Smooth muscle cell (in vitro differentiated cells): ENCODE results near the gene HERC3. TPM values are rescaled to one million over a fixed set of nuclear protein-coding genes. Genes with fewer than 3 reads are reported as not detected.

Experiments
- DNase-seq: peaks from one replicate; lab custom pipeline; 2025; ENCODE audit not compliant: unreplicated experiment; lab: John Stamatoyannopoulos, UW
- H2AFZ ChIP-seq: fragments of 200-600 bp; sonication (generic); 2 replicates; pipeline ENCODE4 v1.6.0; 2016; ENCODE audit warnings: antibody characterized with exemption, low read depth, mild to moderate bottlenecking
- H3F3A ChIP-seq: fragments of 200-600 bp; sonication (generic); 2 replicates; pipeline ENCODE4 v1.6.0; 2017; ENCODE audit warnings: antibody characterized with exemption, low read depth
- H3K27ac ChIP-seq: fragments of 200-600 bp; sonication (generic); 2 replicates; pipeline ENCODE4 v1.5.1; 2016; ENCODE audit warnings: low read depth, mild to moderate bottlenecking
- H3K27me3 ChIP-seq: fragments of 200-600 bp; sonication (generic); 2 replicates; pipeline ENCODE4 v1.6.1; 2016; ENCODE audit warnings: low read depth, mild to moderate bottlenecking
- H3K36me3 ChIP-seq: fragments of 200-600 bp; sonication (generic); 2 replicates; pipeline ENCODE4 v1.5.1; 2016; ENCODE audit warnings: low read depth
- H3K4me1 ChIP-seq: fragments of 200-600 bp; sonication (generic); 2 replicates; pipeline ENCODE4 v1.5.1; 2016; ENCODE audit warnings: low read depth
- H3K4me2 ChIP-seq: fragments of 200-600 bp; sonication (generic); 2 replicates; pipeline ENCODE4 v1.6.0; 2016; ENCODE audit warnings: mild to moderate bottlenecking
- H3K4me3 ChIP-seq: fragments of 200-600 bp; sonication (generic); 2 replicates; pipeline ENCODE4 v1.5.1; 2016; ENCODE audit warnings: mild to moderate bottlenecking
- H3K79me2 ChIP-seq: fragments of 200-600 bp; sonication (generic); 2 replicates; pipeline ENCODE4 v1.6.0; 2016; ENCODE audit warnings: low read depth, mild to moderate bottlenecking
- H3K9ac ChIP-seq: fragments of 200-600 bp; sonication (generic); 2 replicates; pipeline ENCODE4 v1.6.0; 2016; ENCODE audit warnings: low read depth
- H3K9me3 ChIP-seq: fragments of 200-600 bp; sonication (generic); replicated peaks from 2 replicates; pipeline ENCODE4 v1.5.1; 2016; ENCODE audit warnings: low read depth
- H4K20me1 ChIP-seq: fragments of 200-600 bp; sonication (generic); 2 replicates; pipeline ENCODE4 v1.6.0; 2016; ENCODE audit warnings: low read depth
- CTCF ChIP-seq: fragments of 200-600 bp; sonication (generic); IDR thresholded peaks from 2 replicates; pipeline ENCODE4 v1.5.1; 2017; ENCODE audit warnings: borderline replicate concordance, mild to moderate bottlenecking, antibody characterized with exemption; ENCODE audit not compliant: insufficient read depth, poor library complexity, severe bottlenecking
- WGBS: methylation state at CpG from one replicate; pipeline ENCODE4 v1.1.7; 2016; ENCODE audit warnings: low lambda C conversion rate; 5-methylcytosine and 5-hydroxymethylcytosine counted together
- polyA plus RNA-seq: library from polyadenylated mRNA; unstranded; fragments of >200 nt; fragmentation: Nextera tagmentation; extraction: Ambion mirVana; gene quantifications from 2 replicates; pipeline ENCODE4 v1.2.1, GENCODE V29; 2016
- total RNA-seq: library from RNA; depleted of rRNA; stranded (reverse); fragments of >200 nt; gene quantifications from 2 replicates; pipeline ENCODE4 v1.2.3, GENCODE V29; 2014

The HERC3 gene
- total and polyA plus RNA-seq, 2 experiments from 2014 or later = 14.5 to 20.2 TPM

- Histone ChIP-seq H3K9ac (no peak overlapping the region), H3K79me2 (no peaks in the 10 kb centered on the region), H3K4me2 (no peak overlapping the region), H3K27ac (no peak overlapping the region), H3F3A (no peaks in the 10 kb centered on the region), H4K20me1 (no peaks in the 10 kb centered on the region), H3K9me3 (no peaks in the 10 kb centered on the region), H2AFZ (no peak overlapping the region), H3K27me3 (no peaks in the 10 kb centered on the region), H3K4me3 (no peak overlapping the region), H3K36me3 (peaks cover 9% of the 10 kb centered on the region), H3K4me1 (no peaks in the 10 kb centered on the region)
- no peak for DNase-seq
- TF ChIP-seq CTCF = no peak
- WGBS = 77% methylated on average over 2 of the region's 2 CpGs
These were observed 82.7 kb downstream of the HERC3 start for GRCh38 chr4:88674979-88675378.

GRCh38 chr4:88675543-88675942 lies 83.3 kb downstream of the HERC3 start:
- 86% methylated on average over 2 of the region's 2 CpGs for WGBS
- no peak overlapping the region for H3K9ac ChIP-seq
- peaks cover 9% of the 10 kb centered on the region for H3K36me3 ChIP-seq

GRCh38 chr4:88681209-88681608 lies 88.9 kb downstream of the HERC3 start:
- Histone ChIP-seq H3K9me3 (no peaks in the 10 kb centered on the region), H3K4me2 (no peak overlapping the region), H2AFZ (no peak overlapping the region), H3K4me1 (no peaks in the 10 kb centered on the region), H3F3A (no peaks in the 10 kb centered on the region), H3K27ac (no peak overlapping the region), H3K36me3 (peaks cover 9% of the 10 kb centered on the region), H4K20me1 (no peaks in the 10 kb centered on the region), H3K9ac (no peak overlapping the region), H3K27me3 (no peaks in the 10 kb centered on the region), H3K79me2 (no peaks in the 10 kb centered on the region), H3K4me3 (no peak overlapping the region)
- WGBS = 93% methylated on average over 5 of the region's 5 CpGs
- no peak for TF ChIP-seq CTCF
- no peak for DNase-seq

More at GRCh38 chr4:88675543-88675942, 83.3 kb downstream of the HERC3 start:
- Histone ChIP-seq H3K4me2 (no peak overlapping the region), H3F3A (no peaks in the 10 kb centered on the region), H3K4me3 (no peak overlapping the region), H3K27me3 (no peaks in the 10 kb centered on the region), H3K27ac (no peak overlapping the region), H4K20me1 (no peaks in the 10 kb centered on the region), H2AFZ (no peak overlapping the region), H3K4me1 (no peaks in the 10 kb centered on the region), H3K79me2 (no peaks in the 10 kb centered on the region), H3K9me3 (no peaks in the 10 kb centered on the region)
- no peak for TF ChIP-seq CTCF
- DNase-seq = no peak

- Histone ChIP-seq H3F3A (no peaks in the 10 kb centered on the region), H2AFZ (no peak overlapping the region), H3K27me3 (no peaks in the 10 kb centered on the region), H3K4me3 (no peak overlapping the region), H4K20me1 (no peaks in the 10 kb centered on the region), H3K4me2 (no peak overlapping the region), H3K9ac (no peak overlapping the region), H3K9me3 (no peaks in the 10 kb centered on the region), H3K27ac (no peak overlapping the region), H3K36me3 (no peaks in the 10 kb centered on the region), H3K79me2 (no peaks in the 10 kb centered on the region), H3K4me1 (no peaks in the 10 kb centered on the region)
- WGBS = 96% methylated on average over 3 of the region's 3 CpGs
- TF ChIP-seq CTCF = no peak
- no peak for DNase-seq
These were observed 98.1 kb downstream of the HERC3 start for GRCh38 chr4:88690355-88690754.
